Right lobe of liver (tissue), 6 donors: ENCODE measurements around the gene PLEKHG3. TPM values are rescaled to one million over a fixed set of nuclear protein-coding genes. Genes with fewer than 3 reads are reported as not detected.

Source experiments
- ATAC-seq, 4 donors: fragments of 200-7000 bp; cut with Tn5 transposase; one replicate each; pipeline ENCODE4 v1.9.1; 2020; ENCODE audit warnings: mild to moderate bottlenecking in 4 of 4, moderate library complexity in 4 of 4
- DNase-seq, 3 donors: peaks; one replicate each; pipeline ENCODE4 v3.0.0-alpha.2; 2020
- H3K27ac ChIP-seq, 3 donors: fragments of 200-600 bp; one replicate each; pipeline ENCODE4 v1.8.0; 2022
- H3K27me3 ChIP-seq, 2 donors: fragments of 200-600 bp; one replicate each; pipeline ENCODE4 v1.8.0; 2022
- H3K36me3 ChIP-seq, 4 donors: fragments of 200-600 bp; sonication (generic) in 1 of 4; one replicate each; pipeline versions ENCODE4 v1.5.1 to v1.8.0; 2017 to 2022; ENCODE audit warnings: control low read depth in 1 of 4
- H3K4me1 ChIP-seq, 4 donors: fragments of 200-600 bp; sonication (generic) in 1 of 4; one replicate each; pipeline versions ENCODE4 v1.5.1 to v1.8.0; 2017 to 2022; ENCODE audit warnings: control low read depth in 1 of 4
- H3K4me3 ChIP-seq, 3 donors: fragments of 200-600 bp; one replicate each; pipeline ENCODE4 v1.8.0; 2022
- H3K9me3 ChIP-seq, 4 donors: fragments of 200-600 bp; sonication (generic) in 1 of 4; one replicate each; pipeline versions ENCODE4 v1.5.1 to v1.8.0; 2017 to 2022; ENCODE audit warnings: control low read depth in 1 of 4
- CTCF ChIP-seq, 4 donors: fragments of 200-600 bp in 3 of 4; fragments of 450-650 bp in 1 of 4; IDR thresholded peaks; one replicate each; pipeline versions ENCODE4 v1.5.1 to v1.8.0; 2016 to 2022; ENCODE audit warnings: antibody characterized with exemption in 4 of 4, mild to moderate bottlenecking in 2 of 4
- POLR2A ChIP-seq: fragments of 450-650 bp; IDR thresholded peaks from one replicate; pipeline ENCODE4 v1.6.1; 2017; ENCODE audit warnings: antibody characterized with exemption, mild to moderate bottlenecking
- WGBS: methylation state at CpG from one replicate; pipeline ENCODE4 v1.1.6; 2018; ENCODE audit warnings: low coverage, low lambda C conversion rate; ENCODE audit not compliant: insufficient coverage; ENCODE audit errors: missing lambda C conversion rate; 5-methylcytosine and 5-hydroxymethylcytosine counted together
- intact Hi-C, 2 donors: fragments of 100-400 bp; cut with DNase I; formaldehyde crosslinking; loops; one replicate each; pipeline versions ENCODE4 v1.11.2 to v1.14.1; 2022
- total RNA-seq, 6 experiments: library from RNA; depleted of rRNA in 2 of 6; stranded (reverse); fragments of >200 nt in 2 of 6; fragmentation: NEBNext Ultra II Directional in 3 of 6; extraction: Animal tissue kit (Norgen Biotek cat#: 25700) in 3 of 6; gene quantifications; one replicate each; pipeline versions ENCODE4 v1.1.0 to v1.2.4, GENCODE V29; 2016 to 2023
- donor health status: DM: no; HTN: yes; CAD: no.
- donor health status: DM: no; HTN: no; CAD: no.
- donor health status: DM: no; HTN: no; CAD: no.
- donor health status: DM: no; HTN: yes; CAD: no.
- donor health status: DM: no; HTN: yes; CAD: no.

Gene PLEKHG3
- total RNA-seq, 6 experiments from 2014 or later: 25.4 to 49.1 (median 28.0) TPM

DNA sequence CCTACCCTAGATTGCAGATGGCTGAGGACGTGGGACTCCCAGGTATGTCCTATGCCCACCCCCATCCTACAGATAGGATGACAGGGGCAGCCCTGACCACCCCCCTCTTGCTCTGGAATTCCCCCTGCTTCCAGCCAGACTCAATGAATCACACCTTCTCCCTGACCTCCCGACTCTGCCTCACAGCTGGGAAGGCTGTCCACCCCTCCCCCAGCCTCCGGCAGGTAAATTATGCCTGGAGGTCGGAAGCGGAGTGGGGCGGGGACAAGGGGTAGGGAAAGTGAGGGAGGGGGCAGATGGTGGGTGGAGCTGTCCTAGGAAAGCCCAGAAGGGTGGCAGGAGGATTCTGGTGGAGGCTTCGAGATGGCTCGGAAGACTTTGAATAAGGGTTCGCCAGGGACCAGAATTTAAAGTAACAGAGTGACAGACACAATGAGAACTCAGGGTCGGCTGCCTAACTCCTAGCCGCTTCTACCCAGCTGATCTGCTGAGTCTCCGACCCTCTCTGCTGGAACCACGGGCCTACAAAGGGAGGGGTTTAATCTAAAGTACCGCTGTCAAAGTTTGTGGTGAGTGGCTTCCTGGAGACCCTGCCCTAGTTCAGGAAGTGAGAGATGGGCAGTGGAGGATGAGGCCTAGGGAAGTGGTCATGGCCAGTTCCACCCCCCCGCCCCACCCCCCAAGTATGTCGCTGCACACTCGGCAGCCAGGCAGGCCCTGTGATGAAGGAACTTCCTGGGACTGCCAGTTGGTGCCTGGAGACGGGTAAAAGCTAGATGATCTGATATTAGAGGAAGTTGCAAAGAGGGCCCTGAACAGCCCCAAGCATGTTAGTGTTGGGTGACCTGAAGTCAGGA is 4.2 kb downstream of the PLEKHG3 start:
- no peaks in the 10 kb centered on the region for H3K36me3 ChIP-seq
- no peak overlapping the region for H3K4me3 ChIP-seq
- intact Hi-C loops: no loop called here

GRCh38 chr14:64709126-64709525 is 4.9 kb downstream of the PLEKHG3 start:
- Histone ChIP-seq H3K4me3 (no peak overlapping the region), H3K4me1 (peaks cover 0 to 59% (median 31%) of the 10 kb centered on the region in 4 donors)
- intact Hi-C loops: no loop called here

More for the DNA sequence above, 4.2 kb downstream of the PLEKHG3 start:
- ATAC-seq: peak in 2 of 4 donors; percentile 1 to 40
- Histone ChIP-seq H3K9me3 (no peaks in the 10 kb centered on the region), H3K4me1 (peaks cover 0 to 66% (median 35%) of the 10 kb centered on the region in 4 donors), H3K27ac (peak overlapping the region in 2 of 3 donors; percentile 65 to 70), H3K27me3 (no peaks in the 10 kb centered on the region)
- TF ChIP-seq CTCF (IDR thresholded peaks at IDR 0.05): no peak
- no peak for TF ChIP-seq POLR2A
- peak in 2 of 3 donors; percentile 53 to 80 for DNase-seq
- WGBS: 33% methylated on average over 4 of the region's 18 CpGs

GRCh38 chr14:64711039-64711438 is 6.8 kb downstream of the PLEKHG3 start:
- ATAC-seq (peak; percentile 62 to 83 (median 76)), DNase-seq (peak in 1 of 3 donors; percentile 90)
- no peak overlapping the region for H3K4me3 ChIP-seq
- TF ChIP-seq CTCF (IDR thresholded peaks at IDR 0.05) (no peak), POLR2A (no peak)
- H3K36me3 ChIP-seq: no peaks in the 10 kb centered on the region
- 15% methylated on average over 5 of the region's 5 CpGs for WGBS
- no peaks in the 10 kb centered on the region for H3K9me3 ChIP-seq
- peaks cover 0 to 56% (median 28%) of the 10 kb centered on the region in 4 donors for H3K4me1 ChIP-seq
- H3K27me3 ChIP-seq: no peaks in the 10 kb centered on the region
- H3K27ac ChIP-seq: peak overlapping the region; percentile 20 to 47 (median 36)
- intact Hi-C loops: no loop called here

More at GRCh38 chr14:64709126-64709525, 4.9 kb downstream of the PLEKHG3 start:
- H3K27ac ChIP-seq: peak overlapping the region in 2 of 3 donors; percentile 52 to 65
- ATAC-seq (no peak), DNase-seq (no peak)
- no peaks in the 10 kb centered on the region for H3K9me3 ChIP-seq
- 64% methylated on average over 2 of the region's 5 CpGs for WGBS
- H3K36me3 ChIP-seq: no peaks in the 10 kb centered on the region
- TF ChIP-seq CTCF (IDR thresholded peaks at IDR 0.05) (no peak), POLR2A (no peak)
- no peaks in the 10 kb centered on the region for H3K27me3 ChIP-seq

DNA sequence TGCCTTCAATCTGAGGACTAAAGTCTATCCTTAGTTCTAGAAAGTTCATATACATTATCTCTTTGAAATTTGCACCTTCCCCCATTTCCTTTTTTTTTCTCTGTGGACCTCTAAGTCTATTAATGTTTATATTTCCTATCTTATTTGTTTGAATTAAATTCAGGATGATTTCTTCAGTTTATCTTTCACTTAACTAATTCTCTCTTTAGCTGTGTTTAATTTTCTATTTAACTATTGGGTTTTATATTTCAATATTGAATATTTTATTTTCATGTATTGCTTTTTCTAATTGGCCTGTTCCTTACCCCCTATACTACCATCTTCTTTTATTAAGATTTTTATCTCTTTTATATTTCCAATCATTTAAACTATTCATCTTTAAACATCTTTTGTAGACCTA is 9.5 kb downstream of the PLEKHG3 start:
- Histone ChIP-seq H3K27ac (no peak overlapping the region), H3K27me3 (no peaks in the 10 kb centered on the region), H3K4me3 (no peak overlapping the region), H3K9me3 (no peaks in the 10 kb centered on the region), H3K4me1 (peaks cover 0 to 51% (median 18%) of the 10 kb centered on the region in 4 donors), H3K36me3 (no peaks in the 10 kb centered on the region)
- no peak for DNase-seq
- intact Hi-C loops: no loop called here
- no peak for TF ChIP-seq POLR2A
- TF ChIP-seq CTCF (IDR thresholded peaks at IDR 0.05): no peak
- no peak for ATAC-seq
